Panc1 (cell line): Measurements from ENCODE around the gene TEK. TPM values are rescaled to one million over a fixed set of nuclear protein-coding genes. Genes with fewer than 3 reads are reported as not detected.

Experiments used
- ATAC-seq: fragments of 200-7000 bp; cut with Tn5 transposase; 2 replicates; pipeline ENCODE4 v1.9.1; 2020; ENCODE audit warnings: mild to moderate bottlenecking, moderate library complexity
- BruUV-seq: library from RNA; stranded (reverse); fragments of 400-500 nt; replicated peaks from 2 replicates; lab custom pipeline; 2021; lab: Mats Ljungman, UMichigan
- CTCF ChIA-PET: fragments of 300-600 bp; sonication (Branson Sonifier 250); formaldehyde crosslinking; loops from one replicate; lab custom pipeline; 2022; ENCODE audit warnings: antibody characterized with exemption; lab: Charles Lee
- POLR2A ChIA-PET: fragments of 300-600 bp; sonication (Branson Sonifier 250); formaldehyde crosslinking; loops from one replicate; lab custom pipeline; 2022; ENCODE audit warnings: antibody characterized with exemption; lab: Charles Lee
- DNase-seq: peaks from one replicate; pipeline ENCODE4 v3.0.0-alpha.2; 2010; ENCODE audit warnings: low read depth, low spot score
- H3K27ac ChIP-seq: 2 replicates; pipeline ENCODE4 v1.5.1; 2011; ENCODE audit warnings: mild to moderate bottlenecking, low read length, inconsistent platforms
- H3K27me3 ChIP-seq: fragments of 200-500 bp; sonication (Bioruptor generic); 2 replicates; pipeline ENCODE4 v1.6.0; 2014; ENCODE audit warnings: low read length, inconsistent platforms; ENCODE audit not compliant: control insufficient read depth, insufficient read depth
- H3K36me3 ChIP-seq: fragments of 200-500 bp; sonication (Bioruptor generic); 2 replicates; pipeline ENCODE4 v1.5.1; 2014; ENCODE audit warnings: inconsistent platforms, mild to moderate bottlenecking, low read length, moderate library complexity; ENCODE audit not compliant: control insufficient read depth, insufficient read depth
- H3K4me1 ChIP-seq: 2 replicates; pipeline ENCODE4 v1.5.1; 2011; ENCODE audit warnings: inconsistent platforms, mild to moderate bottlenecking, low read length, moderate library complexity; ENCODE audit not compliant: control insufficient read depth, insufficient read depth
- H3K4me3 ChIP-seq, 2 experiments: 2 replicates each; pipeline ENCODE4 v1.5.1; 2011 to 2012; ENCODE audit warnings: low read depth in 2 of 2, low read length in 2 of 2, mild to moderate bottlenecking in 2 of 2, inconsistent platforms in 1 of 2, moderate library complexity in 1 of 2
- H3K9me3 ChIP-seq: fragments of 200-500 bp; sonication (Bioruptor generic); 2 replicates; pipeline ENCODE4 v1.5.1; 2014; ENCODE audit warnings: low read depth, mild to moderate bottlenecking, inconsistent platforms, low read length, moderate library complexity; ENCODE audit not compliant: control insufficient read depth, insufficient read depth
- POLR2AphosphoS5 ChIP-seq: IDR thresholded peaks from 2 replicates; pipeline ENCODE4 v1.6.1; 2012; ENCODE audit warnings: mild to moderate bottlenecking, low read depth, low read length, moderate library complexity
- SIN3A ChIP-seq: IDR thresholded peaks from 2 replicates; pipeline ENCODE4 v1.6.1; 2012; ENCODE audit warnings: low read depth, mild to moderate bottlenecking, low read length, moderate library complexity, borderline replicate concordance; ENCODE audit not compliant: insufficient read depth
- TCF7L2 ChIP-seq: IDR thresholded peaks from 2 replicates; pipeline ENCODE4 v1.6.1; 2011; ENCODE audit warnings: mild to moderate bottlenecking, low read depth, low read length, inconsistent platforms
- in situ Hi-C: cut with HindIII; loops from 2 replicates; pipeline ENCODE4 v1.10.0; 2016; ENCODE audit warnings: low sequenced_read_pairs, low pct_unique_long_range_greater_than_20kb
- intact Hi-C: fragments of 100-400 bp; cut with micrococcal nuclease; formaldehyde crosslinking; loops from one replicate; pipeline ENCODE4 v1.10.0; 2022; ENCODE audit not compliant: unreplicated experiment
- total RNA-seq: library from RNA; stranded (reverse); gene quantifications from one replicate; pipeline ENCODE4 v1.2.1, GENCODE V29; 2021; ENCODE audit not compliant: unreplicated experiment
- TF ChIP-seq, protein P1 (sequence below): fragments of 450-650 bp; IDR thresholded peaks from 2 replicates; pipeline ENCODE4 v1.5.1; 2017; ENCODE audit warnings: mild to moderate bottlenecking
- TF ChIP-seq, protein P2 (sequence below), 2 experiments: IDR thresholded peaks; 2 replicates each; pipeline ENCODE4 v1.6.1; 2011 to 2012; ENCODE audit warnings: low read depth in 2 of 2, control low read depth in 1 of 2, low read length in 1 of 2, mild to moderate bottlenecking in 1 of 2, moderate library complexity in 1 of 2; ENCODE audit not compliant: insufficient read depth in 1 of 2

Gene TEK
- total RNA-seq, 1 experiment from 2014 or later = not detected

DNA sequence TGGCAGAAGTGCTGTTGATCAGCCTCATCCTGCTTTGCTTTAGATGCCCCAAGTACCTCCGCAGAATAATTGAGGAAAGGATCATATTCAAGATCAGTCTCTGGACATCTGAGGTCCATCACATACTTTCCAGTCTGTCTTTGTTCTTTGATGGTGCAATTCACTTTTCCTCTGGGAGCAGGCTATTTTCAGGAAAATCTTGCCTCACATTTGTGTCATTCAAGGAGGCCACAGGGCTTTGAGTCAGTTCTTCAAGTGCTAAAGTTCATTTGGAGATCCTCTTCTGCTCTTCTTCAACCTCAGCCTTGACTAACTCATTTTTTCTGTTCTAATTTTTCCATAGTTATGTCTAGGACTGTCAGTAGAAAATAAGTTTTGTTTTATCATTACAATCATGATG lies 169.3 kb downstream of the TEK start:
- in situ Hi-C loops = no loop called here
- TF ChIP-seq, protein P1, sequence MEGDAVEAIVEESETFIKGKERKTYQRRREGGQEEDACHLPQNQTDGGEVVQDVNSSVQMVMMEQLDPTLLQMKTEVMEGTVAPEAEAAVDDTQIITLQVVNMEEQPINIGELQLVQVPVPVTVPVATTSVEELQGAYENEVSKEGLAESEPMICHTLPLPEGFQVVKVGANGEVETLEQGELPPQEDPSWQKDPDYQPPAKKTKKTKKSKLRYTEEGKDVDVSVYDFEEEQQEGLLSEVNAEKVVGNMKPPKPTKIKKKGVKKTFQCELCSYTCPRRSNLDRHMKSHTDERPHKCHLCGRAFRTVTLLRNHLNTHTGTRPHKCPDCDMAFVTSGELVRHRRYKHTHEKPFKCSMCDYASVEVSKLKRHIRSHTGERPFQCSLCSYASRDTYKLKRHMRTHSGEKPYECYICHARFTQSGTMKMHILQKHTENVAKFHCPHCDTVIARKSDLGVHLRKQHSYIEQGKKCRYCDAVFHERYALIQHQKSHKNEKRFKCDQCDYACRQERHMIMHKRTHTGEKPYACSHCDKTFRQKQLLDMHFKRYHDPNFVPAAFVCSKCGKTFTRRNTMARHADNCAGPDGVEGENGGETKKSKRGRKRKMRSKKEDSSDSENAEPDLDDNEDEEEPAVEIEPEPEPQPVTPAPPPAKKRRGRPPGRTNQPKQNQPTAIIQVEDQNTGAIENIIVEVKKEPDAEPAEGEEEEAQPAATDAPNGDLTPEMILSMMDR = no peak
- TF ChIP-seq SIN3A (no peak), POLR2AphosphoS5 (no peak), TCF7L2 (no peak)
- TF ChIP-seq, protein P2, sequence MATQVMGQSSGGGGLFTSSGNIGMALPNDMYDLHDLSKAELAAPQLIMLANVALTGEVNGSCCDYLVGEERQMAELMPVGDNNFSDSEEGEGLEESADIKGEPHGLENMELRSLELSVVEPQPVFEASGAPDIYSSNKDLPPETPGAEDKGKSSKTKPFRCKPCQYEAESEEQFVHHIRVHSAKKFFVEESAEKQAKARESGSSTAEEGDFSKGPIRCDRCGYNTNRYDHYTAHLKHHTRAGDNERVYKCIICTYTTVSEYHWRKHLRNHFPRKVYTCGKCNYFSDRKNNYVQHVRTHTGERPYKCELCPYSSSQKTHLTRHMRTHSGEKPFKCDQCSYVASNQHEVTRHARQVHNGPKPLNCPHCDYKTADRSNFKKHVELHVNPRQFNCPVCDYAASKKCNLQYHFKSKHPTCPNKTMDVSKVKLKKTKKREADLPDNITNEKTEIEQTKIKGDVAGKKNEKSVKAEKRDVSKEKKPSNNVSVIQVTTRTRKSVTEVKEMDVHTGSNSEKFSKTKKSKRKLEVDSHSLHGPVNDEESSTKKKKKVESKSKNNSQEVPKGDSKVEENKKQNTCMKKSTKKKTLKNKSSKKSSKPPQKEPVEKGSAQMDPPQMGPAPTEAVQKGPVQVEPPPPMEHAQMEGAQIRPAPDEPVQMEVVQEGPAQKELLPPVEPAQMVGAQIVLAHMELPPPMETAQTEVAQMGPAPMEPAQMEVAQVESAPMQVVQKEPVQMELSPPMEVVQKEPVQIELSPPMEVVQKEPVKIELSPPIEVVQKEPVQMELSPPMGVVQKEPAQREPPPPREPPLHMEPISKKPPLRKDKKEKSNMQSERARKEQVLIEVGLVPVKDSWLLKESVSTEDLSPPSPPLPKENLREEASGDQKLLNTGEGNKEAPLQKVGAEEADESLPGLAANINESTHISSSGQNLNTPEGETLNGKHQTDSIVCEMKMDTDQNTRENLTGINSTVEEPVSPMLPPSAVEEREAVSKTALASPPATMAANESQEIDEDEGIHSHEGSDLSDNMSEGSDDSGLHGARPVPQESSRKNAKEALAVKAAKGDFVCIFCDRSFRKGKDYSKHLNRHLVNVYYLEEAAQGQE (IDR thresholded peaks at IDR 0.05; ENCODE audit: insufficient read depth in 1 of 2, low read depth in 2 of 2, low read length in 1 of 2) = no peak
- H3K36me3 ChIP-seq = no peaks in the 10 kb centered on the region
- H3K27me3 ChIP-seq = no peaks in the 10 kb centered on the region
- DNase-seq (no peak), ATAC-seq (no peak)
- intact Hi-C loops = loop anchor here (5.0 kb wide), 1 partner anchor 241 kb away; no protein-coding TSS in a partner anchor
- ChIA-PET CTCF (no interaction called here), POLR2A (no interaction called here)
- H3K4me1 ChIP-seq = no peaks in the 10 kb centered on the region
- no peaks in the 10 kb centered on the region for H3K9me3 ChIP-seq
- no TSS peak for BruUV-seq
- H3K4me3 ChIP-seq = no peak overlapping the region
- H3K27ac ChIP-seq = no peak overlapping the region

DNA sequence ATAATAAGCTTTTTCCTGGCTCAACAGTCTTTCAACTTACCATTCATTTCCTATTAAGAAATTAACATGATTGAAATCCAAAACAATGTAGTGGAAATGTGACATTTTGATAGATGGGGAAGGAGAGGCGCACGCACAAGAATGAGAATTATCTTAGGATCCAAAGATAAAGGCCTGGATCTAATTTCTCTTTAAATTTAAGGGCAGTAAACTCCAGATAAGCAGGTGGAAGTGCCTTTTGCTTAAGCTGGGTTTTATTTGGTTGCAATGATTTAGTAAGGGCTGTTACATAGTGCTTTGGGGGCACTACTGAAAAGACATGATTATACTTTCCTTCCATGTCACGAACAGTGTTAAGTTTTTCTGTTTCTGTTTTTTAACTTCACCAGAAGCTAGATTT lies 170.6 kb downstream of the TEK start:
- DNase-seq = no peak
- intact Hi-C loops (loop anchor here (5.0 kb wide), 1 partner anchor 242 kb away; no protein-coding TSS in a partner anchor), in situ Hi-C loops (no loop called here)
- CTCF ChIA-PET = interaction anchor here (0.5 kb wide), 1 partner anchor 249 kb away, joined by 3 read pairs; no protein-coding TSS in a partner anchor
- TF ChIP-seq SIN3A (no peak), POLR2AphosphoS5 (no peak), TCF7L2 (no peak)
- TF ChIP-seq, protein P1 = no peak
- TF ChIP-seq, protein P2 (IDR thresholded peaks at IDR 0.05; ENCODE audit: insufficient read depth in 1 of 2, low read depth in 2 of 2, low read length in 1 of 2) = no peak
- POLR2A ChIA-PET = no interaction called here
- no peaks in the 10 kb centered on the region for H3K27me3 ChIP-seq
- no peaks in the 10 kb centered on the region for H3K9me3 ChIP-seq
- H3K4me3 ChIP-seq = no peak overlapping the region
- no peaks in the 10 kb centered on the region for H3K4me1 ChIP-seq
- H3K27ac ChIP-seq = no peak overlapping the region
- ATAC-seq = no peak
- BruUV-seq = no TSS peak
- no peaks in the 10 kb centered on the region for H3K36me3 ChIP-seq
